ENCODE measurements around the gene MYCN.
"Not testable (repeated sequence)": the region's sequence is repeated elsewhere in the genome, so short reads cannot be mapped to it uniquely, and the experiment has no call there.

MYCN gene

GRCh38 chr2:15959331-15960153, 19.2 kb downstream of the MYCN start:
- H3K36me3 ChIP-seq (ENCODE audit: control insufficient read depth, low read depth, low read length), result no peaks in the 10 kb centered on the region
- H3K4me3 ChIP-seq (ENCODE audit: low read length), result no peak overlapping the region
- no peaks in the 10 kb centered on the region for H3K27me3 ChIP-seq (ENCODE audit: control insufficient read depth, insufficient read depth, low read length)
- H3K9me3 ChIP-seq (ENCODE audit: control insufficient read depth, low read depth, low read length), result no peaks in the 10 kb centered on the region
- no peak overlapping the region for H3K27ac ChIP-seq (ENCODE audit: low read length)
- no peak overlapping the region for H3K9ac ChIP-seq (ENCODE audit: low read length)
- H3K4me1 ChIP-seq (ENCODE audit: control insufficient read depth, low read depth, low read length), result peaks cover 17% of the 10 kb centered on the region

GRCh38 chr2:15960154-15960520, 19.8 kb downstream of the MYCN start:
- H3K36me3 ChIP-seq (ENCODE audit: control insufficient read depth, low read depth, low read length); H3K9ac ChIP-seq (ENCODE audit: low read length); H3K27ac ChIP-seq (ENCODE audit: low read length); H3K4me3 ChIP-seq (ENCODE audit: low read length); H3K9me3 ChIP-seq (ENCODE audit: control insufficient read depth, low read depth, low read length); H3K27me3 ChIP-seq (ENCODE audit: control insufficient read depth, insufficient read depth, low read length): not testable (repeated sequence)
- peaks cover 20% of the 10 kb centered on the region for H3K4me1 ChIP-seq (ENCODE audit: control insufficient read depth, low read depth, low read length)

GRCh38 chr2:15963109-15963976, 23.0 kb downstream of the MYCN start:
- H3K4me3 ChIP-seq (ENCODE audit: low read length); H3K27me3 ChIP-seq (ENCODE audit: control insufficient read depth, insufficient read depth, low read length); H3K4me1 ChIP-seq (ENCODE audit: control insufficient read depth, low read depth, low read length); H3K36me3 ChIP-seq (ENCODE audit: control insufficient read depth, low read depth, low read length); H3K9me3 ChIP-seq (ENCODE audit: control insufficient read depth, low read depth, low read length); H3K9ac ChIP-seq (ENCODE audit: low read length); H3K27ac ChIP-seq (ENCODE audit: low read length): not testable (repeated sequence)

- Histone ChIP-seq H3K9ac (ENCODE audit: low read length) (no peak overlapping the region), H3K4me3 (ENCODE audit: low read length) (no peak overlapping the region), H3K27me3 (ENCODE audit: control insufficient read depth, insufficient read depth, low read length) (no peaks in the 10 kb centered on the region), H3K4me1 (ENCODE audit: control insufficient read depth, low read depth, low read length) (peaks cover 6% of the 10 kb centered on the region), H3K9me3 (ENCODE audit: control insufficient read depth, low read depth, low read length) (no peaks in the 10 kb centered on the region), H3K27ac (ENCODE audit: low read length) (no peak overlapping the region), H3K36me3 (ENCODE audit: control insufficient read depth, low read depth, low read length) (no peaks in the 10 kb centered on the region)
Observed at GRCh38 chr2:15963977-15964670, 23.8 kb downstream of the MYCN start.

- H3K36me3 ChIP-seq (ENCODE audit: control insufficient read depth, low read depth, low read length), result no peaks in the 10 kb centered on the region
- no peaks in the 10 kb centered on the region for H3K9me3 ChIP-seq (ENCODE audit: control insufficient read depth, low read depth, low read length)
- no peak overlapping the region for H3K4me3 ChIP-seq (ENCODE audit: low read length)
- H3K9ac ChIP-seq (ENCODE audit: low read length), result no peak overlapping the region
- H3K27ac ChIP-seq (ENCODE audit: low read length), result no peak overlapping the region
- H3K4me1 ChIP-seq (ENCODE audit: control insufficient read depth, low read depth, low read length), result peaks cover 6% of the 10 kb centered on the region
- no peaks in the 10 kb centered on the region for H3K27me3 ChIP-seq (ENCODE audit: control insufficient read depth, insufficient read depth, low read length)
Observed at GRCh38 chr2:15964936-15965563, 24.7 kb downstream of the MYCN start.

- Histone ChIP-seq H3K27me3 (ENCODE audit: control insufficient read depth, insufficient read depth, low read length) (no peaks in the 10 kb centered on the region), H3K27ac (ENCODE audit: low read length) (no peak overlapping the region), H3K9ac (ENCODE audit: low read length) (no peak overlapping the region), H3K4me3 (ENCODE audit: low read length) (no peak overlapping the region), H3K9me3 (ENCODE audit: control insufficient read depth, low read depth, low read length) (no peaks in the 10 kb centered on the region), H3K36me3 (ENCODE audit: control insufficient read depth, low read depth, low read length) (no peaks in the 10 kb centered on the region), H3K4me1 (ENCODE audit: control insufficient read depth, low read depth, low read length) (peaks cover 6% of the 10 kb centered on the region)
Observed at GRCh38 chr2:15965564-15966019, 25.2 kb downstream of the MYCN start.

- Histone ChIP-seq H3K4me1 (ENCODE audit: control insufficient read depth, low read depth, low read length) (peaks cover 9% of the 10 kb centered on the region), H3K36me3 (ENCODE audit: control insufficient read depth, low read depth, low read length) (no peaks in the 10 kb centered on the region), H3K27ac (ENCODE audit: low read length) (no peak overlapping the region), H3K27me3 (ENCODE audit: control insufficient read depth, insufficient read depth, low read length) (no peaks in the 10 kb centered on the region), H3K9ac (ENCODE audit: low read length) (no peak overlapping the region), H3K4me3 (ENCODE audit: low read length) (no peak overlapping the region), H3K9me3 (ENCODE audit: control insufficient read depth, low read depth, low read length) (no peaks in the 10 kb centered on the region)
Observed at GRCh38 chr2:15967415-15968279, 27.3 kb downstream of the MYCN start.

GRCh38 chr2:15968280-15969178, 28.2 kb downstream of the MYCN start:
- H3K27ac ChIP-seq (ENCODE audit: low read length), result no peak overlapping the region
- H3K9me3 ChIP-seq (ENCODE audit: control insufficient read depth, low read depth, low read length), result no peaks in the 10 kb centered on the region
- no peak overlapping the region for H3K9ac ChIP-seq (ENCODE audit: low read length)

GRCh38 chr2:15969214-15969613, 28.9 kb downstream of the MYCN start:
- Histone ChIP-seq H3K27ac (ENCODE audit: low read length) (no peak overlapping the region), H3K9ac (ENCODE audit: low read length) (no peak overlapping the region), H3K27me3 (ENCODE audit: control insufficient read depth, insufficient read depth, low read length) (no peaks in the 10 kb centered on the region), H3K9me3 (ENCODE audit: control insufficient read depth, low read depth, low read length) (no peaks in the 10 kb centered on the region), H3K4me1 (ENCODE audit: control insufficient read depth, low read depth, low read length) (peaks cover 10% of the 10 kb centered on the region), H3K4me3 (ENCODE audit: low read length) (no peak overlapping the region), H3K36me3 (ENCODE audit: control insufficient read depth, low read depth, low read length) (no peaks in the 10 kb centered on the region)

More at GRCh38 chr2:15968280-15969178, 28.2 kb downstream of the MYCN start:
- H3K4me1 ChIP-seq (ENCODE audit: control insufficient read depth, low read depth, low read length), result peaks cover 10% of the 10 kb centered on the region
- no peak overlapping the region for H3K4me3 ChIP-seq (ENCODE audit: low read length)
- no peaks in the 10 kb centered on the region for H3K36me3 ChIP-seq (ENCODE audit: control insufficient read depth, low read depth, low read length)
- no peaks in the 10 kb centered on the region for H3K27me3 ChIP-seq (ENCODE audit: control insufficient read depth, insufficient read depth, low read length)

GRCh38 chr2:15970701-15971100, 30.4 kb downstream of the MYCN start:
- Histone ChIP-seq H3K4me1 (ENCODE audit: control insufficient read depth, low read depth, low read length) (peaks cover 6% of the 10 kb centered on the region), H3K4me3 (ENCODE audit: low read length) (no peak overlapping the region), H3K36me3 (ENCODE audit: control insufficient read depth, low read depth, low read length) (no peaks in the 10 kb centered on the region), H3K9me3 (ENCODE audit: control insufficient read depth, low read depth, low read length) (no peaks in the 10 kb centered on the region), H3K9ac (ENCODE audit: low read length) (no peak overlapping the region), H3K27ac (ENCODE audit: low read length) (no peak overlapping the region), H3K27me3 (ENCODE audit: control insufficient read depth, insufficient read depth, low read length) (no peaks in the 10 kb centered on the region)

Measured in iPS-18a (cell line).